ENCODE data around the gene PDCD10.

PDCD10 gene

DNA sequence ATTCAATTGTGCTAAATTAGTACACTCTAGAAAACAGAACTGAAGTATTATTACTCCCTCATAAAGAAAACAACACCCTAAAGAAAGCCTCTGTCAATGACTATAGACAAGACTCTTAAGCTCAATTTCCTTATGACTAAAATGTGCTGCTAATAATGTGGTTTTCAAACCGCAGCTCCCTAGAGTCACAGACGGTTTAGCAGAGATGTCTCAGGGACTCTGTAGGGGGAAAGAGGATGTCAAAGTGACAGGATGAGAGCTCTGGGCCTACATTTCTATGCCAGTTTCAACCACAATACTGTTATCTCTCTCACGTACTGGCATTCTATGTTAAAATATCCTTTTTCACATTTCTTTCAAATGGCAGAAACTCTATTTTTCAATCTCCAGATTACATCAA lies 43.3 kb downstream of the PDCD10 start:
- TF ChIP-seq, protein P1, sequence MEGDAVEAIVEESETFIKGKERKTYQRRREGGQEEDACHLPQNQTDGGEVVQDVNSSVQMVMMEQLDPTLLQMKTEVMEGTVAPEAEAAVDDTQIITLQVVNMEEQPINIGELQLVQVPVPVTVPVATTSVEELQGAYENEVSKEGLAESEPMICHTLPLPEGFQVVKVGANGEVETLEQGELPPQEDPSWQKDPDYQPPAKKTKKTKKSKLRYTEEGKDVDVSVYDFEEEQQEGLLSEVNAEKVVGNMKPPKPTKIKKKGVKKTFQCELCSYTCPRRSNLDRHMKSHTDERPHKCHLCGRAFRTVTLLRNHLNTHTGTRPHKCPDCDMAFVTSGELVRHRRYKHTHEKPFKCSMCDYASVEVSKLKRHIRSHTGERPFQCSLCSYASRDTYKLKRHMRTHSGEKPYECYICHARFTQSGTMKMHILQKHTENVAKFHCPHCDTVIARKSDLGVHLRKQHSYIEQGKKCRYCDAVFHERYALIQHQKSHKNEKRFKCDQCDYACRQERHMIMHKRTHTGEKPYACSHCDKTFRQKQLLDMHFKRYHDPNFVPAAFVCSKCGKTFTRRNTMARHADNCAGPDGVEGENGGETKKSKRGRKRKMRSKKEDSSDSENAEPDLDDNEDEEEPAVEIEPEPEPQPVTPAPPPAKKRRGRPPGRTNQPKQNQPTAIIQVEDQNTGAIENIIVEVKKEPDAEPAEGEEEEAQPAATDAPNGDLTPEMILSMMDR (IDR thresholded peaks at IDR 0.05; ENCODE audit: borderline replicate concordance, insufficient read depth, low read depth, low read length) = no peak
- no peak overlapping the region for H3K4me3 ChIP-seq (ENCODE audit: low read depth, low read length)

DNA sequence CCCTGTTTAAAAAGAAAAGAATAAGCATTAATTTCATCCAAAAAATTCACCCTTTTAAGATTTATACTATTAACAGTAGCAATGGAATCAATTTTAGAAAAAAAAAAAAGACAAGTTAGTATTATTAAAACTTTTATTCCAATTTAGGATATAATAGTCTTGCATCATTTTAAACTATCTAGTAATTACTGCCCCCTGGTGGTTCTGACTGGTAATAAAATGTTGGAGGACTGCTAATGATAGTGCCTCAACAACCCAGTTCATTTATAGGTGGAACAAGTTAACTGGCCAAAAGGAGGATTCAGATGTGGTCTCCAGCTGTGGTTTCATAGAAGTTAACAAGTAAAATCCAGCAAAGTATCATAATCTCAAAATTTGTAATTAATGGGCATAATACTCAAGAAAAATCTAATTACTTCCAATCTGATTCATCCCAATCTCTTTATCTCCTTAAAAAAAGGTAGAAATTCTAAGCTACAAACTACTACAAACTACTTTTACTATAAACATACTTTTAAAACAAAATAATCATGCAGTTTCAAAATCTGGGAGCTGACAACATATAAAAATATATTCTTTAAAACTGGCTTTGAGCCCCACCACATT lies 50.2 kb downstream of the PDCD10 start:
- H3K4me3 ChIP-seq (ENCODE audit: low read depth, low read length) = no peak overlapping the region
- TF ChIP-seq, protein P1 (IDR thresholded peaks at IDR 0.05; ENCODE audit: borderline replicate concordance, insufficient read depth, low read depth, low read length) = peak; percentile 34; the same call in 1 of the 2 replicates

DNA sequence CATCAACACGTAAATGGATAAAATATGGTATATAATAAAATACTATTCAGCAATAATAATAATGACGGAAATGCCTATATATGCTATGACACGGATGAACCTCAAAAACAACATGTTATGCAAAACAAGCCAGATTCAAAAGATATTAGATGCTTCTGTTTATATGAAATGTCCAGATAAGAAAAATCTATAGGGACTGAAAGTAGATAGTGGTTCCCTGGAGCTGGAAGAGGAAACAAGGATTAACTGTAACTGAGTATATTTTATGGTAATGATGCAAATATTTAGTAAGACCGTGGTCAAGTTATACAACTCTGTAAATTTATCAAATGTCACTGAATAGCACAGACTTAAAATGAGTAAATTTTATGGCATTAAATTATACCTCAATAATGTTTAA lies 55.2 kb downstream of the PDCD10 start:
- TF ChIP-seq, protein P1 (IDR thresholded peaks at IDR 0.05; ENCODE audit: borderline replicate concordance, insufficient read depth, low read depth, low read length) = no peak
- H3K4me3 ChIP-seq (ENCODE audit: low read depth, low read length) = no peak overlapping the region

DNA sequence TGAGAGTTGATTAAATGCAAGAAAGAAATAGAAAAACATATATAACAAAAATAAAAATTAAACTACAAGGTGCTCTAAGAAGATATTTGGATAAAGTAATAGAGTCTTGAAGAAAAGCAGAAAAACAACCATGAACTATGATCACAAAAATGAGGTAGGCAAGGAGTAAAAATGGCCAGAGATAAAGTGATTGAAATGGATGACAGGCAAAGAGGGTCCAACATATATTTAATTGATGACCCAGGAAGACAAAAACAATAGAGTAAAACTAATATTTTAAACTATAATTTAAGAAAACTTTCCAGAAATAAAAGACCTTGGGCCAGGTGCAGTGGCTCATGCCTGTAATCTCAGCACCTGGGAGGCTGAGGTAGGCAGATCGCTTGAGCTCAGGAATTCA lies 58.8 kb downstream of the PDCD10 start:
- TF ChIP-seq, protein P1 (IDR thresholded peaks at IDR 0.05; ENCODE audit: borderline replicate concordance, insufficient read depth, low read depth, low read length) = no peak
- H3K4me3 ChIP-seq (ENCODE audit: low read depth, low read length) = no peak overlapping the region

DNA sequence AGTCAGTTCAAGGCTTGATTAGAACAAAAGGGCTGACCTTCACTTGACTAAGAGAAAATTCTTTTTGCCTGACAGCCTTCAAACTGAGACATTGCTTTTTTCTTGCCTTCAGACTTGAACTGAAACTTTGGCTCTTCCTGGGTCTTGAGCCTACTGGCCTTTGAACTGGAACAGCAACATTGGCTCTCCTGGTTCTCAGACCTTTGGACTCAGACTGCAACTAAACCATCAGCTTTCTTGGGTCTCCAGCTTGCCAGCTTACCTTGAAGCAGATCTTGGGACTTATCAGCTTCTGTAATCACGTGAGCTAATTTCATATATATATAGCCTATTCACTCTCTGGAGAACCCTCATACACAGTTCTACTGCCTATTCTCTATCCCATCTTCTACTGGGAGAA lies 61.5 kb downstream of the PDCD10 start:
- no peak overlapping the region for H3K4me3 ChIP-seq (ENCODE audit: low read depth, low read length)
- TF ChIP-seq, protein P1 (IDR thresholded peaks at IDR 0.05; ENCODE audit: borderline replicate concordance, insufficient read depth, low read depth, low read length) = no peak

DNA sequence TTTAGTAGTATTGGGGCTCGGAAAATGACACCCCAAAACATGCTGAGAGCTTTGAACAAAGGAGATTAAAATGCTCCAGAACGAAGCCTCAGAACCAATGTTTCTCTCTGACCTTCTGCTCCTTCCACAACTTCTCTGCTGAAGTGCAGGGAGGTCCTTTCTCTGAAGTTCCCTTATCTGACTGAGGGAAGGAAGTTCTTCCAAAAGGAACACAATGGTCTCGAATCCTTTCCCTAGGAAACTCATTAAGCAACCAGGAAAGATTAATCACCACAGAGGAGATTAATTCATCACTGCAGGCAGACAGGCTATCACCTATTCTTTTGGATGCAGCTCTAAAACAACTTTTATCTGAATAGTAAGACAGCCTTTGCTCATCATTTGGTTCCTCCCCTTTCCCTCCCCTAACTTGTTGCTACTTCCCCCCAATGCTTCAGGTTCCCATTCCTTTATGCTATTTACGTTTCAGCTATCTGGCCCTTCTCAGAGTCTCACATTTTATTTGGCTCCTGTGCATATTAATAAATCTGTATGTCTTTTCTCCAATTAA lies 62.7 kb downstream of the PDCD10 start:
- H3K4me3 ChIP-seq (ENCODE audit: low read depth, low read length) = no peak overlapping the region
- TF ChIP-seq, protein P1 (IDR thresholded peaks at IDR 0.05; ENCODE audit: borderline replicate concordance, insufficient read depth, low read depth, low read length) = no peak

DNA sequence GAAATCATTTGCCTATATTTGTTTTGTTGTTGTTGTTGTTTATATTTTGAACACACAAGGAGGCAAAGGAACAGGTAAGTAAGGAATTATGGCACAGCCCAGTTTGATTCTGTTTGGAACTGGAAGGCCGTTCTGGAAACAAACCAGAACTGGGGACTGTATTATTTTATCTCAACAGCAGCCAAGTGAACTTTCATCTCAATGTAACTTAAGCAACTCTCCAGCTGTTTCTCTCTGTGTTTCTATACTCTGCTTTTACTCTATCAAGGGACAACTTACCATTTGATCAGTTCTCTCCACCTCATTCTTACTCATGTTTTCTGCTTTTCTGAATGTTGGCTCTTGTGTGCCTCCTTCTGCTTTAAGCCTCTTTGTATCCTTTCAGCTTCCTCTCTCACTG lies 65.0 kb downstream of the PDCD10 start:
- H3K4me3 ChIP-seq (ENCODE audit: low read depth, low read length) = no peak overlapping the region
- TF ChIP-seq, protein P1 (IDR thresholded peaks at IDR 0.05; ENCODE audit: borderline replicate concordance, insufficient read depth, low read depth, low read length) = no peak
